ENCODE results near the gene PEAK1. TPM values are rescaled to one million over a fixed set of nuclear protein-coding genes. Genes with fewer than 3 reads are reported as not detected.
A peak's percentile ranks its signal among the peaks of the same experiment; 100 is the strongest.
"Not testable (repeated sequence)": the region's sequence is repeated elsewhere in the genome, so short reads cannot be mapped to it uniquely, and the experiment has no call there.

Gene PEAK1
- polyA plus RNA-seq, 3 donors from 2014 or later: 0.77 to 7.2 (median 2.5) TPM

- H3K27me3 Mint-ChIP-seq (ENCODE audit: low read depth in 3 of 3): peaks cover 0 to 5% (median 5%) of the 10 kb centered on the region in 3 donors
- H3K36me3 Mint-ChIP-seq: no peaks in the 10 kb centered on the region
- no peak overlapping the region for H3K4me3 Mint-ChIP-seq
- peaks cover 34 to 56% of the 10 kb centered on the region in 2 donors for H3K4me1 Mint-ChIP-seq
- peak overlapping the region in 2 of 6 donors; percentile 14 to 45 for H3K27ac Mint-ChIP-seq
- DNase-seq: no peak
- no peaks in the 10 kb centered on the region for H3K9me3 Mint-ChIP-seq
Measured at GRCh38 chr15:77406846-77407245, 13.1 kb downstream of the PEAK1 start.

GRCh38 chr15:77406173-77406759, 13.6 kb downstream of the PEAK1 start:
- not testable (repeated sequence) for H3K27me3 Mint-ChIP-seq (ENCODE audit: low read depth in 3 of 3); H3K9me3 Mint-ChIP-seq
- peak overlapping the region in 3 of 6 donors; percentile 14 to 45 (median 42) for H3K27ac Mint-ChIP-seq

GRCh38 chr15:77402740-77403379, 17.0 kb downstream of the PEAK1 start:
- no peak for DNase-seq
- H3K36me3 Mint-ChIP-seq: peaks cover 9 to 17% (median 10%) of the 10 kb centered on the region in 3 donors
- H3K9me3 Mint-ChIP-seq: peaks cover 0 to 24% (median 14%) of the 10 kb centered on the region in 6 donors
- no peak overlapping the region for H3K27ac Mint-ChIP-seq
- no peak overlapping the region for H3K4me3 Mint-ChIP-seq
- no peaks in the 10 kb centered on the region for H3K27me3 Mint-ChIP-seq (ENCODE audit: low read depth in 3 of 3)
- peaks cover 17 to 25% of the 10 kb centered on the region in 2 donors for H3K4me1 Mint-ChIP-seq

More at GRCh38 chr15:77406173-77406759, 13.6 kb downstream of the PEAK1 start:
- not testable (repeated sequence) for DNase-seq, H3K36me3 Mint-ChIP-seq, H3K4me3 Mint-ChIP-seq
- H3K4me1 Mint-ChIP-seq: peaks cover 34 to 54% of the 10 kb centered on the region in 2 donors

- Mint-ChIP-seq H3K27me3 (ENCODE audit: low read depth in 3 of 3) (no peaks in the 10 kb centered on the region), H3K9me3 (peaks cover 10 to 39% (median 27%) of the 10 kb centered on the region in 6 donors), H3K4me1 (peaks cover 10 to 23% of the 10 kb centered on the region in 2 donors), H3K4me3 (no peak overlapping the region), H3K27ac (no peak overlapping the region), H3K36me3 (peaks cover 19 to 32% (median 28%) of the 10 kb centered on the region in 3 donors)
- no peak for DNase-seq
Measured at GRCh38 chr15:77400258-77400657, 19.6 kb downstream of the PEAK1 start.

GRCh38 chr15:77398927-77399326, 21.0 kb downstream of the PEAK1 start:
- H3K4me3 Mint-ChIP-seq: no peak overlapping the region
- peaks cover 21 to 36% (median 32%) of the 10 kb centered on the region in 3 donors for H3K36me3 Mint-ChIP-seq
- no peak overlapping the region for H3K27ac Mint-ChIP-seq
- peaks cover 10 to 23% of the 10 kb centered on the region in 2 donors for H3K4me1 Mint-ChIP-seq
- DNase-seq: no peak
- H3K27me3 Mint-ChIP-seq (ENCODE audit: low read depth in 3 of 3): no peaks in the 10 kb centered on the region
- peaks cover 10 to 50% (median 38%) of the 10 kb centered on the region in 6 donors for H3K9me3 Mint-ChIP-seq

- Mint-ChIP-seq H3K27me3 (ENCODE audit: low read depth in 3 of 3) (no peaks in the 10 kb centered on the region), H3K27ac (no peak overlapping the region), H3K4me1 (peaks cover 9 to 30% of the 10 kb centered on the region in 2 donors), H3K9me3 (peaks cover 10 to 50% (median 38%) of the 10 kb centered on the region in 6 donors), H3K4me3 (no peak overlapping the region), H3K36me3 (peaks cover 21 to 36% (median 32%) of the 10 kb centered on the region in 3 donors)
- DNase-seq: no peak
Measured at GRCh38 chr15:77396692-77397091, 23.2 kb downstream of the PEAK1 start.

- no peaks in the 10 kb centered on the region for H3K27me3 Mint-ChIP-seq (ENCODE audit: low read depth in 3 of 3)
- H3K36me3 Mint-ChIP-seq: peaks cover 21 to 36% (median 31%) of the 10 kb centered on the region in 3 donors
- no peak for DNase-seq
- H3K27ac Mint-ChIP-seq: no peak overlapping the region
- peaks cover 10 to 48% (median 38%) of the 10 kb centered on the region in 6 donors for H3K9me3 Mint-ChIP-seq
- H3K4me3 Mint-ChIP-seq: no peak overlapping the region
- H3K4me1 Mint-ChIP-seq: peaks cover 13 to 42% of the 10 kb centered on the region in 2 donors
Measured at GRCh38 chr15:77395013-77395774, 24.7 kb downstream of the PEAK1 start.

GRCh38 chr15:77393471-77393840, 26.4 kb downstream of the PEAK1 start:
- Mint-ChIP-seq H3K4me3 (no peak overlapping the region), H3K9me3 (peaks cover 10 to 32% (median 26%) of the 10 kb centered on the region in 6 donors)
- no peak for DNase-seq

GRCh38 chr15:77392762-77393470, 27.0 kb downstream of the PEAK1 start:
- Mint-ChIP-seq H3K36me3 (peaks cover 11 to 26% (median 15%) of the 10 kb centered on the region in 3 donors), H3K27ac (no peak overlapping the region)

More at GRCh38 chr15:77393471-77393840, 26.4 kb downstream of the PEAK1 start:
- H3K27ac Mint-ChIP-seq: no peak overlapping the region
- H3K36me3 Mint-ChIP-seq: peaks cover 14 to 31% (median 20%) of the 10 kb centered on the region in 3 donors
- peaks cover 9 to 45% of the 10 kb centered on the region in 2 donors for H3K4me1 Mint-ChIP-seq
- H3K27me3 Mint-ChIP-seq (ENCODE audit: low read depth in 3 of 3): no peaks in the 10 kb centered on the region

GRCh38 chr15:77391372-77391951, 28.4 kb downstream of the PEAK1 start:
- Mint-ChIP-seq H3K4me3 (no peak overlapping the region), H3K9me3 (peaks cover 6 to 23% (median 18%) of the 10 kb centered on the region in 6 donors), H3K4me1 (peaks cover 12 to 48% of the 10 kb centered on the region in 2 donors), H3K27me3 (ENCODE audit: low read depth in 3 of 3) (no peaks in the 10 kb centered on the region), H3K27ac (no peak overlapping the region), H3K36me3 (peaks cover 5 to 16% (median 9%) of the 10 kb centered on the region in 3 donors)
- DNase-seq: no peak

More at GRCh38 chr15:77392762-77393470, 27.0 kb downstream of the PEAK1 start:
- H3K4me3 Mint-ChIP-seq: no peak overlapping the region
- peaks cover 11 to 49% of the 10 kb centered on the region in 2 donors for H3K4me1 Mint-ChIP-seq
- no peak for DNase-seq
- H3K27me3 Mint-ChIP-seq (ENCODE audit: low read depth in 3 of 3): no peaks in the 10 kb centered on the region
- peaks cover 10 to 26% (median 22%) of the 10 kb centered on the region in 6 donors for H3K9me3 Mint-ChIP-seq

GRCh38 chr15:77387365-77388105, 32.4 kb downstream of the PEAK1 start:
- peaks cover 28 to 63% of the 10 kb centered on the region in 2 donors for H3K4me1 Mint-ChIP-seq
- no peaks in the 10 kb centered on the region for H3K27me3 Mint-ChIP-seq (ENCODE audit: low read depth in 3 of 3)
- no peaks in the 10 kb centered on the region for H3K36me3 Mint-ChIP-seq
- H3K27ac Mint-ChIP-seq: no peak overlapping the region
- H3K4me3 Mint-ChIP-seq: no peak overlapping the region
- H3K9me3 Mint-ChIP-seq: no peaks in the 10 kb centered on the region
- no peak for DNase-seq

- Mint-ChIP-seq H3K4me3 (no peak overlapping the region), H3K27ac (no peak overlapping the region), H3K36me3 (no peaks in the 10 kb centered on the region), H3K4me1 (peaks cover 27 to 60% of the 10 kb centered on the region in 2 donors), H3K27me3 (ENCODE audit: low read depth in 3 of 3) (no peaks in the 10 kb centered on the region), H3K9me3 (no peaks in the 10 kb centered on the region)
- DNase-seq: no peak
Measured at GRCh38 chr15:77386626-77387025, 33.3 kb downstream of the PEAK1 start.

Data from immature natural killer cell (primary cell).